Gastrocnemius medialis (tissue), 4 donors: ENCODE data around the gene AFF1. TPM values are rescaled to one million over a fixed set of nuclear protein-coding genes. Genes with fewer than 3 reads are reported as not detected.

ENCODE experiments used
- ATAC-seq, 2 donors: fragments of 150-250 bp; one replicate each; pipeline ENCODE4 v1.9.1; 2016
- DNase-seq, 2 donors: peaks; one replicate each; pipeline ENCODE4 v3.0.0-alpha.2; 2019
- H3K27ac ChIP-seq, 4 donors: fragments of 200-600 bp; sonication (generic); 1 replicate in 1 of 4; 2 replicates in 3 of 4; pipeline ENCODE4 v1.5.1; 2016 to 2018; ENCODE audit warnings: mild to moderate bottlenecking in 2 of 4, moderate library complexity in 1 of 4
- H3K27me3 ChIP-seq, 3 donors: fragments of 200-600 bp; sonication (generic) in 2 of 3; 1 replicate in 1 of 3; 2 replicates in 2 of 3; pipeline versions ENCODE4 v1.5.1 to v1.6.0; 2016 to 2019; ENCODE audit warnings: mild to moderate bottlenecking in 1 of 3, moderate library complexity in 1 of 3
- H3K36me3 ChIP-seq, 2 donors: fragments of 200-600 bp; sonication (generic) in 1 of 2; one replicate each; pipeline ENCODE4 v1.5.1; 2017 to 2018
- H3K4me1 ChIP-seq, 2 donors: fragments of 200-600 bp; sonication (generic) in 1 of 2; one replicate each; pipeline ENCODE4 v1.5.1; 2016 to 2017; ENCODE audit warnings: mild to moderate bottlenecking in 2 of 2
- H3K4me3 ChIP-seq, 4 donors: fragments of 200-600 bp; sonication (generic) in 3 of 4; 1 replicate in 1 of 4; 2 replicates in 3 of 4; pipeline ENCODE4 v1.5.1; 2016 to 2019; ENCODE audit warnings: mild to moderate bottlenecking in 2 of 4
- H3K9me3 ChIP-seq, 3 donors: fragments of 200-600 bp; sonication (generic) in 2 of 3; 1 replicate in 1 of 3; 2 replicates in 2 of 3; pipeline ENCODE4 v1.5.1; 2016 to 2019
- CTCF ChIP-seq, 5 experiments: fragments of 450-650 bp in 3 of 5; fragments of 200-600 bp in 2 of 5; sonication (generic) in 2 of 5; IDR thresholded peaks in 4 of 5; conservative IDR thresholded peaks in 1 of 5; 1 replicate in 4 of 5; 2 replicates in 1 of 5; pipeline ENCODE4 v1.5.1; 2016 to 2019; ENCODE audit warnings: antibody characterized with exemption in 5 of 5, mild to moderate bottlenecking in 3 of 5, moderate library complexity in 3 of 5
- POLR2A ChIP-seq, 2 donors: fragments of 450-650 bp; IDR thresholded peaks; one replicate each; pipeline ENCODE4 v1.6.1; 2017; ENCODE audit warnings: antibody characterized with exemption in 2 of 2, mild to moderate bottlenecking in 2 of 2, moderate library complexity in 2 of 2
- in situ Hi-C, 4 donors: fragments of 200-750 bp; cut with MboI; loops; one replicate each; pipeline versions ENCODE4 v1.15.0 to v1.8.0; 2017; ENCODE audit warnings: low sequenced_read_pairs in 4 of 4
- intact Hi-C: fragments of 100-400 bp; cut with DNase I; formaldehyde crosslinking; loops from one replicate; pipeline ENCODE4 v1.15.1; 2023; ENCODE audit warnings: low total_unique reads
- total RNA-seq, 4 donors: library from RNA; depleted of rRNA; stranded (reverse); fragments of >200 nt; gene quantifications; one replicate each; pipeline versions ENCODE4 v1.1.0 to v1.2.3, GENCODE V29; 2016

Gene AFF1
- total RNA-seq, 4 donors from 2014 or later = 142 to 265 (median 197) TPM

- intact Hi-C loops = no loop called here
- H3K4me3 ChIP-seq = peak overlapping the region; percentile 9 to 34 (median 12)
- no peaks in the 10 kb centered on the region for H3K36me3 ChIP-seq
- no peaks in the 10 kb centered on the region for H3K9me3 ChIP-seq
- peak overlapping the region; percentile 93 to 97 (median 94) for H3K27ac ChIP-seq
- no peak for DNase-seq
- peak in 1 of 2 donors; percentile 21 for ATAC-seq
- peaks cover 100% of the 10 kb centered on the region in 2 donors for H3K4me1 ChIP-seq
- TF ChIP-seq POLR2A (IDR thresholded peaks at IDR 0.05) = no peak
- no peak for TF ChIP-seq CTCF (IDR thresholded peaks at IDR 0.05 in 4 of 5, conservative IDR thresholded peaks at IDR 0.05 in 1 of 5)
- no peaks in the 10 kb centered on the region for H3K27me3 ChIP-seq
- in situ Hi-C loops = no loop called here
These were observed 96.1 kb downstream of the AFF1 start for GRCh38 chr4:87030755-87031441.

- Histone ChIP-seq H3K4me3 (peak overlapping the region in 3 of 4 donors; percentile 10 to 26 (median 12)), H3K9me3 (no peaks in the 10 kb centered on the region), H3K27ac (peak overlapping the region; percentile 93 to 97 (median 94)), H3K27me3 (no peaks in the 10 kb centered on the region), H3K4me1 (peaks cover 100% of the 10 kb centered on the region in 2 donors), H3K36me3 (no peaks in the 10 kb centered on the region)
- ATAC-seq = no peak
- in situ Hi-C loops = no loop called here
- no peak for DNase-seq
- TF ChIP-seq POLR2A (IDR thresholded peaks at IDR 0.05) (no peak), CTCF (IDR thresholded peaks at IDR 0.05 in 4 of 5, conservative IDR thresholded peaks at IDR 0.05 in 1 of 5) (no peak)
- intact Hi-C loops = no loop called here
These were observed 97.1 kb downstream of the AFF1 start for GRCh38 chr4:87031920-87032319.

- DNase-seq (no peak), ATAC-seq (no peak)
- H3K36me3 ChIP-seq = no peaks in the 10 kb centered on the region
- H3K27ac ChIP-seq = peak overlapping the region; percentile 93 to 97 (median 94)
- intact Hi-C loops = no loop called here
- no peaks in the 10 kb centered on the region for H3K27me3 ChIP-seq
- in situ Hi-C loops = no loop called here
- H3K9me3 ChIP-seq = no peaks in the 10 kb centered on the region
- TF ChIP-seq POLR2A (IDR thresholded peaks at IDR 0.05) (no peak), CTCF (IDR thresholded peaks at IDR 0.05 in 4 of 5, conservative IDR thresholded peaks at IDR 0.05 in 1 of 5) (no peak)
- peak overlapping the region; percentile 8 to 19 (median 12) for H3K4me3 ChIP-seq
- H3K4me1 ChIP-seq = peaks cover 100% of the 10 kb centered on the region in 2 donors
These were observed 98.2 kb downstream of the AFF1 start for GRCh38 chr4:87032884-87033533.

GRCh38 chr4:87033902-87034301 is 99.1 kb downstream of the AFF1 start:
- no peaks in the 10 kb centered on the region for H3K27me3 ChIP-seq
- no peaks in the 10 kb centered on the region for H3K36me3 ChIP-seq
- peaks cover 100% of the 10 kb centered on the region in 2 donors for H3K4me1 ChIP-seq
- no peaks in the 10 kb centered on the region for H3K9me3 ChIP-seq
- H3K27ac ChIP-seq = peak overlapping the region; percentile 93 to 97 (median 94)
- in situ Hi-C loops = no loop called here
- TF ChIP-seq CTCF (IDR thresholded peaks at IDR 0.05 in 4 of 5, conservative IDR thresholded peaks at IDR 0.05 in 1 of 5) = peak in 3 of 5 experiments; percentile 19 to 42 (median 41)
- TF ChIP-seq POLR2A (IDR thresholded peaks at IDR 0.05) = no peak
- H3K4me3 ChIP-seq = peak overlapping the region in 3 of 4 donors; percentile 5 to 19 (median 9)
- peak; percentile 16 to 17 for ATAC-seq
- DNase-seq = peak in 1 of 2 donors; percentile 63
- intact Hi-C loops = no loop called here
